Gastrocnemius medialis (tissue), 4 donors: ENCODE results near the gene HIBCH. TPM values are rescaled to one million over a fixed set of nuclear protein-coding genes. Genes with fewer than 3 reads are reported as not detected.
A peak's percentile ranks its signal among the peaks of the same experiment; 100 is the strongest.

Experiments used
- ATAC-seq, 2 donors: fragments of 150-250 bp; one replicate each; pipeline ENCODE4 v1.9.1; 2016
- DNase-seq, 2 donors: peaks; one replicate each; pipeline ENCODE4 v3.0.0-alpha.2; 2019
- H3K27ac ChIP-seq, 4 donors: fragments of 200-600 bp; sonication (generic); 1 replicate in 1 of 4; 2 replicates in 3 of 4; pipeline ENCODE4 v1.5.1; 2016 to 2018; ENCODE audit warnings: mild to moderate bottlenecking in 2 of 4, moderate library complexity in 1 of 4
- H3K27me3 ChIP-seq, 3 donors: fragments of 200-600 bp; sonication (generic) in 2 of 3; 1 replicate in 1 of 3; 2 replicates in 2 of 3; pipeline versions ENCODE4 v1.5.1 to v1.6.0; 2016 to 2019; ENCODE audit warnings: mild to moderate bottlenecking in 1 of 3, moderate library complexity in 1 of 3
- H3K36me3 ChIP-seq, 2 donors: fragments of 200-600 bp; sonication (generic) in 1 of 2; one replicate each; pipeline ENCODE4 v1.5.1; 2017 to 2018
- H3K4me1 ChIP-seq, 2 donors: fragments of 200-600 bp; sonication (generic) in 1 of 2; one replicate each; pipeline ENCODE4 v1.5.1; 2016 to 2017; ENCODE audit warnings: mild to moderate bottlenecking in 2 of 2
- H3K4me3 ChIP-seq, 4 donors: fragments of 200-600 bp; sonication (generic) in 3 of 4; 1 replicate in 1 of 4; 2 replicates in 3 of 4; pipeline ENCODE4 v1.5.1; 2016 to 2019; ENCODE audit warnings: mild to moderate bottlenecking in 2 of 4
- H3K9me3 ChIP-seq, 3 donors: fragments of 200-600 bp; sonication (generic) in 2 of 3; 1 replicate in 1 of 3; 2 replicates in 2 of 3; pipeline ENCODE4 v1.5.1; 2016 to 2019
- CTCF ChIP-seq, 5 experiments: fragments of 450-650 bp in 3 of 5; fragments of 200-600 bp in 2 of 5; sonication (generic) in 2 of 5; IDR thresholded peaks in 4 of 5; conservative IDR thresholded peaks in 1 of 5; 1 replicate in 4 of 5; 2 replicates in 1 of 5; pipeline ENCODE4 v1.5.1; 2016 to 2019; ENCODE audit warnings: antibody characterized with exemption in 5 of 5, mild to moderate bottlenecking in 3 of 5, moderate library complexity in 3 of 5
- POLR2A ChIP-seq, 2 donors: fragments of 450-650 bp; IDR thresholded peaks; one replicate each; pipeline ENCODE4 v1.6.1; 2017; ENCODE audit warnings: antibody characterized with exemption in 2 of 2, mild to moderate bottlenecking in 2 of 2, moderate library complexity in 2 of 2
- in situ Hi-C, 4 donors: fragments of 200-750 bp; cut with MboI; loops; one replicate each; pipeline versions ENCODE4 v1.15.0 to v1.8.0; 2017; ENCODE audit warnings: low sequenced_read_pairs in 4 of 4
- intact Hi-C: fragments of 100-400 bp; cut with DNase I; formaldehyde crosslinking; loops from one replicate; pipeline ENCODE4 v1.15.1; 2023; ENCODE audit warnings: low total_unique reads
- total RNA-seq, 4 donors: library from RNA; depleted of rRNA; stranded (reverse); fragments of >200 nt; gene quantifications; one replicate each; pipeline versions ENCODE4 v1.1.0 to v1.2.3, GENCODE V29; 2016

The HIBCH gene
- total RNA-seq, 4 donors from 2014 or later: 3.7 to 20.1 (median 10.6) TPM

- in situ Hi-C loops: loop anchor here in 3 of 4 donors (10.0 to 25.0 kb wide), 2 partner anchors 93 to 95 kb away; no protein-coding TSS in a partner anchor
Observed at GRCh38 chr2:190179754-190180312, 139.8 kb downstream of the HIBCH start.

DNA sequence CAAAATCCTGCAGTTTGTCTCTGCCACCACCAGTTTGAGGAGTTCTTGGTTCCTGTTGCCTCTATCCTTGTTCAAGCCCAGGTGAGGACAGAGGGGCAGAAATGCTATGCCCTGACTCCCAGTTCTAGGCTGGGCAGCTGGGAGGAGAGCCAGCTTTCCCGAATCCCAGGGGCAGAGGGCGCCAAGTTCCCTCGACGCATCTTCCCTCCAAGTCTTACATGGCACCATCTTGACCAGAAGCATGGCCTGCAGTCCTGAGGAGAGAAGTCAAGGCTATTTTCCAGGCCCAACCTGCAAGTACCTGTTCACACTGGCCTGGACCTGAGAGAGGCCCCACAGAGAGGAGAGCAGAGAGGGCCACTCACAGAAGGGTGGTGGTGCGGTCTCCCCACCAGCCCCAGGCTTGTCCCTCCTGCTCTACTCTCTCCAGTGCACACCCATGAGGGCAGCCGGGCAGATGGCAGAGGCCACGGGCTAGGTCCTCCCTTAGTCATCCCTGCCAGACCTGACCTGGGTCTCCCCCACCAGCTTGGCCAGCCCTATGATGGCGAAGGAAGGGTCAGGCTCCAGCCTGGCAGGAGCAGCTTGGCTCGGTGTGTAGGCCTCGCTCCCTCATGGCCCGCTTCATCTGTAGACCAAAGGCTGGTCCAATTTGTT lies 141.4 kb downstream of the HIBCH start:
- intact Hi-C loops (loop anchor here (5.0 kb wide), 1 partner anchor 51 kb away; no protein-coding TSS in a partner anchor), in situ Hi-C loops (loop anchor here in 2 of 4 donors (10.0 to 25.0 kb wide), 2 partner anchors 91 to 93 kb away; no protein-coding TSS in a partner anchor)
- ATAC-seq (no peak), DNase-seq (no peak)
- Histone ChIP-seq H3K27me3 (no peaks in the 10 kb centered on the region), H3K4me1 (peaks cover 0 to 4% of the 10 kb centered on the region in 2 donors), H3K27ac (no peak overlapping the region), H3K9me3 (no peaks in the 10 kb centered on the region), H3K36me3 (no peaks in the 10 kb centered on the region), H3K4me3 (no peak overlapping the region)
- no peak for TF ChIP-seq CTCF (IDR thresholded peaks at IDR 0.05 in 4 of 5, conservative IDR thresholded peaks at IDR 0.05 in 1 of 5)
- no peak for TF ChIP-seq POLR2A (IDR thresholded peaks at IDR 0.05)

More at GRCh38 chr2:190179754-190180312, 139.8 kb downstream of the HIBCH start:
- Histone ChIP-seq H3K9me3 (no peaks in the 10 kb centered on the region), H3K4me1 (peaks cover 0 to 4% of the 10 kb centered on the region in 2 donors), H3K36me3 (no peaks in the 10 kb centered on the region), H3K4me3 (peak overlapping the region; percentile 57 to 80 (median 78)), H3K27ac (peak overlapping the region; percentile 82 to 94 (median 85)), H3K27me3 (no peaks in the 10 kb centered on the region)
- DNase-seq (no peak), ATAC-seq (no peak)
- TF ChIP-seq CTCF (IDR thresholded peaks at IDR 0.05 in 4 of 5, conservative IDR thresholded peaks at IDR 0.05 in 1 of 5) (peak in 2 of 5 experiments; percentile 49 to 74), POLR2A (IDR thresholded peaks at IDR 0.05) (no peak)
- intact Hi-C loops: loop anchor here (1.0 to 5.0 kb wide), 3 partner anchors 53 to 137 kb away; partner anchors contain the start of gene HIBCH

DNA sequence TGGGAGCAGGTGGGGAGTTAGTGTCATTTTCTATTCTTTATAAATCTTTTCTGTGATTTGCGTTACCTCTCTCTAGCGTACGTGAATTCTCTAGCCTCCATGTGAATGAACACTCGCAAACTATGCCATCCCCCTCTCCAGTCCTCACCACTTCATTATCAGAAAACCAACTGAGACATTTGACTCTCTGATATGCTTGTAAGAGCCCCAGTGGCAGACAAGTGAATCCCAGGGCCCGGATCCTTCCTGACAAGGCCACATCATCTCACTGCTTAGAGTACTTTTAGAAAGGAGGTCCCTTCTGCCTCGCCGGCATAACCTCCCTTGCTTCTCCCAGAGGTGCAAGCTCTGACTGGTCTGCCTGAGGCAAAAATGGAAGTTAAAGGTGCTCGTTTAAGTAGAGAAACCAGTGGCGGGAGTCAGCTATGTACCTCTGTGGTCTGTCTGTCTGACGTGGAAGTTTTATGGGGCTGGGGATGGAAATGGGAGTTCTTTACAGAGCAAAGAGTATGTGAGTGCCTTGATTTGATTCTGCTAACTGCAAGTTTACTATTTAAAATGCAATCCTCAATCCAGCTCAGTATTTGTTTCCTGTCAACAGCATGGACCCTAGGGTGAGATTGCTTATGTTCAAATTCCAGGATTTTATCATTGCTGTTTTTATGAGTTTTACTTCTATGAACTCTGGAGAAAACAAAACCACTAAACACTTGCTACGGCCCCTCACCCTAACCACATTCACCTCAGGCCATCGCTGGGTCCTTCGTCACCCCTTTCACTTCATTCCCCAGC lies 142.2 kb downstream of the HIBCH start:
- no peaks in the 10 kb centered on the region for H3K27me3 ChIP-seq
- peaks cover 0 to 4% of the 10 kb centered on the region in 2 donors for H3K4me1 ChIP-seq
- no peak for ATAC-seq
- in situ Hi-C loops: loop anchor here in 2 of 4 donors (10.0 to 25.0 kb wide), 2 partner anchors 90 to 93 kb away; no protein-coding TSS in a partner anchor
- H3K27ac ChIP-seq: no peak overlapping the region
- TF ChIP-seq POLR2A (IDR thresholded peaks at IDR 0.05): no peak
- no peak for TF ChIP-seq CTCF (IDR thresholded peaks at IDR 0.05 in 4 of 5, conservative IDR thresholded peaks at IDR 0.05 in 1 of 5)
- DNase-seq: no peak
- no peaks in the 10 kb centered on the region for H3K36me3 ChIP-seq
- no peaks in the 10 kb centered on the region for H3K9me3 ChIP-seq
- no peak overlapping the region for H3K4me3 ChIP-seq
- intact Hi-C loops: loop anchor here (5.0 kb wide), 1 partner anchor 50 kb away; no protein-coding TSS in a partner anchor

DNA sequence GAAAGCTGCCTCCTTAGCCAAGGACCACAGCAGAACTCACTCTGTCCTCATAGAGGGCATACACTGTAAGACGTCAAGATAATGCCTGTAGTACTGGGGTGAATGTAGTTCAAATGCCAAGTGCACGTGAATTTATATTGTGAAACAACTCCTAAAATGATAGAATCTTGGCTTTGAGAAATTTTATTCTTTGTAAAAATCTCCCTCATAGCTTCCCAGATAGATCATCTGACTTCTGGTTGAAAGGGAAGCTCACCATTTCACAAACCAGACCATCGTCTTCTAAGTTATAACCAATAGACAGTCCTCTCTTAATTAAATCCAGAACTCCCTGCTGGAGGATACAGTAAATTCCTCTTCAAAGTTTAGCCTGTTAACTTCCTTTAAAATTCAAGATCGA lies 146.2 kb downstream of the HIBCH start:
- ATAC-seq (no peak), DNase-seq (no peak)
- intact Hi-C loops: no loop called here
- H3K36me3 ChIP-seq: no peaks in the 10 kb centered on the region
- no peak overlapping the region for H3K4me3 ChIP-seq
- no peaks in the 10 kb centered on the region for H3K27me3 ChIP-seq
- TF ChIP-seq CTCF (IDR thresholded peaks at IDR 0.05 in 4 of 5, conservative IDR thresholded peaks at IDR 0.05 in 1 of 5): no peak
- TF ChIP-seq POLR2A (IDR thresholded peaks at IDR 0.05): no peak
- in situ Hi-C loops: loop anchor here in 1 of 4 donors (10.0 kb wide), 1 partner anchor 89 kb away; no protein-coding TSS in a partner anchor
- no peak overlapping the region for H3K27ac ChIP-seq
- H3K9me3 ChIP-seq: no peaks in the 10 kb centered on the region
- H3K4me1 ChIP-seq: no peaks in the 10 kb centered on the region
